Adipose tissue (tissue), 3 donors: ENCODE data around the gene HOXB4. TPM values are rescaled to one million over a fixed set of nuclear protein-coding genes. Genes with fewer than 3 reads are reported as not detected.

Source experiments
- H3K27ac ChIP-seq: one replicate; pipeline ENCODE4 v1.5.1; 2013; ENCODE audit warnings: low read depth, low read length
- WGBS, 3 donors: extraction: QIAGEN DNeasy Blood & Tissue Kit; methylation state at CpG; one replicate each; pipeline ENCODE4 v1.1.7; 2013; 5-methylcytosine and 5-hydroxymethylcytosine counted together
- polyA plus RNA-seq, 3 donors: library from polyadenylated mRNA; stranded (reverse); fragments of 200-250 nt; gene quantifications; one replicate each; pipeline ENCODE4 v1.2.3, GENCODE V29; 2013
- donor health status: healthy with polysubstance abuse.
- donor health status: Bipolar disorder and iron deficiency.
- donor health status: healthy.

The HOXB4 gene
- polyA plus RNA-seq, 3 donors, result 1.1 to 5.4 (median 3.6) TPM

DNA sequence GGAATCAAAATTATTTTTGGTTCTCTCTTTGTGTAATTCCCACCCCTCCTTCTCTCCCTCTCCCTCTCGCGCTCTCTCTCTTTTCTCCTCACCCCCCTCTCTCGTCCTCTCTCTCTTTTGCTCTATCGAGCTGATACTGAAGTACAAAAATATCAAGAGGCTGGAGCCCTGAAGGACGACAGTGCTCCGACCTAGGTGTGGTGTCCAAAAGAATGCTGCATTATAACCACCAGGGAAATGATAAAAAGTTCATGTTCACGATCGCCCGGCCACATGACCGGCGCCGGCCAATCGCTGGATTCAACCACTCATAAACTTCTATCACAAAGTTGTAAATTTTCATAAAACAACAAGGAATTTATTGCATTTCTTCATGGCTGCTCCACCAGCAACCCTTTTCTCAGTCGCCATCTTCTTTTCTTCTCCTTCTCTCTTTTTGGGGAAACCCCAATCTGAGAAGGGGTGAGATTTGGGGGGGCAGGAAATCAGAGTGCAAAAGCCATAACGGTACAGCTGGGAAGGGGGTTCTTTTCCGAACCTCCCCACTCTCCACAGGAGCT lies 26.7 kb upstream of the HOXB4 start, which contains the start of gene HOXB6:
Gene HOXB6, minus strand, starts transcription at position 217 of the 560 bp plus-strand sequence. CDS start 6,836 bp downstream, outside the sequence.
- H3K27ac ChIP-seq, result no peak within 1 kb of the TSS
- WGBS, 3 donors, result 11 to 29% (median 15%) methylated on average over 16 of the region's 16 CpGs

- WGBS, 3 donors, result 6 to 20% (median 19%) methylated on average over 21 of the region's 21 CpGs
- H3K27ac ChIP-seq, result no peak overlapping the region
Observed at GRCh38 chr17:48603959-48604769, 26.0 kb upstream of the HOXB4 start.

- WGBS, 3 donors, result 11 to 41% (median 41%) methylated on average over 35 of the region's 35 CpGs
- H3K27ac ChIP-seq, result no peak overlapping the region
Observed at GRCh38 chr17:48601539-48602425, 23.6 kb upstream of the HOXB4 start.

DNA sequence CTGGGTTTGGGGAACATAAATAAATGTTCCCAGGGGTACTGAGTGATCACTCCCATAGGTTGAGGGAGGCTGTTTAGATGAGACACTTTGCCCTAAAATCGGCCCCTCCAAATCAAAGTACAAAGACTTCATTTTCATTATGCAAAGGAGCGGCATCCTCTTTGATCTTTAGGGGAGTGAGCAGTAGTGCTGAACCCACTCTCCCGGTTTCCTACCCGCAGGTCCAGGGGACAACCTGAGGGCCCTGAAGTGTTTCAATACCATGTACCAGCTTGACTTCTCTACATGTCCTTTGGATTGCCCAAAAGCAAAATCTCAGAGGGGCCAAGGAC lies 23.0 kb upstream of the HOXB4 start:
- WGBS, 3 donors, result 27 to 83% (median 82%) methylated on average over 4 of the region's 4 CpGs

GRCh38 chr17:48600244-48601098 lies 22.3 kb upstream of the HOXB4 start:
- 35 to 78% (median 74%) methylated on average over 17 of the region's 17 CpGs for WGBS, 3 donors
- H3K27ac ChIP-seq, result no peak overlapping the region

More for the DNA sequence above, 23.0 kb upstream of the HOXB4 start:
- no peak overlapping the region for H3K27ac ChIP-seq

- WGBS, 3 donors, result 34 to 82% (median 81%) methylated on average over 5 of the region's 5 CpGs
- H3K27ac ChIP-seq, result no peak overlapping the region
Observed at GRCh38 chr17:48599354-48599753, 21.2 kb upstream of the HOXB4 start.

DNA sequence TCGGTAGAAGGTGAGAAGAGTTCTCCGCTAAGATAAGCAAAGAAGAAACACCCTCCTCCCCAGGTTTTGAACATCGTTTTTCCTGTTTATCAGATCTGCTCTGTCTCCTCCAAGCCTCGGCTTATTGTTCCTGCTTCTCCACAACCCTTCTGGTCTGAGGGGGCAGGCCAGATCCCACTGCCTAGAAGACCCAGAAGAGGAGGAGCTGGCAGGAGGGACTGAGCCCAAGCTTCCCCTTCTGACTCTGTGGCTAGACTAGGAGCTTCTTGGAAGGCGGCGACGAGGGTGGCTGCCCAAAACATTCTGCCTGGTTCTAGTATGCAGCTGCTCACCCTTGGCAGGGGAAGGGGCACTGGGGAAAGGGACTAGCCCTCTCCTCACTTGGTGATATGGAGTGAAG lies 20.6 kb upstream of the HOXB4 start:
- no peak overlapping the region for H3K27ac ChIP-seq
- 21 to 43% (median 35%) methylated on average over 7 of the region's 7 CpGs for WGBS, 3 donors

- H3K27ac ChIP-seq, result no peak overlapping the region
- 1 to 2% (median 1%) methylated on average over 63 to 68 of the region's 68 CpGs for WGBS, 3 donors
Observed at GRCh38 chr17:48597778-48598631, 19.9 kb upstream of the HOXB4 start.

DNA sequence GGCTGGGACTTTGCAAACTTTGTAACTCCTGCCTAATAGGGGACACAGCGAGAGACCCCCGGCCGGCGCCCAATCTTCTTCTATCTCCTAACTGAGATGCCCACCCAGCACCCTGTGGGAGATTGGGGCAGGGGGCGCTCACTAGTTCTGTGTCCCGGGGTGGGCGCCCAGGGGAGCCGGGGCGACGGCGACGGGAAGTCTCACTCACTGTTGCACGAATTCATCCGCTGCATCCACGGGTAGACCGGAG lies 19.3 kb upstream of the HOXB4 start:
- no peak overlapping the region for H3K27ac ChIP-seq
- 1 to 5% (median 3%) methylated on average over 16 of the region's 16 CpGs for WGBS, 3 donors

GRCh38 chr17:48596735-48597527 lies 18.8 kb upstream of the HOXB4 start:
- no peak overlapping the region for H3K27ac ChIP-seq
- WGBS, 3 donors, result 8 to 30% (median 12%) methylated on average over 24 to 26 of the region's 26 CpGs

GRCh38 chr17:48596000-48596734 lies 18.0 kb upstream of the HOXB4 start:
- 14 to 33% (median 25%) methylated on average over 42 to 54 of the region's 54 CpGs for WGBS, 3 donors
- H3K27ac ChIP-seq, result no peak overlapping the region

- 31 to 81% (median 80%) methylated on average over 25 of the region's 25 CpGs for WGBS, 3 donors
- H3K27ac ChIP-seq, result no peak overlapping the region
Observed at GRCh38 chr17:48595278-48595999, 17.3 kb upstream of the HOXB4 start.

GRCh38 chr17:48594538-48595277 lies 16.6 kb upstream of the HOXB4 start:
- WGBS, 3 donors, result 22 to 69% (median 65%) methylated on average over 25 of the region's 25 CpGs
- H3K27ac ChIP-seq, result no peak overlapping the region

GRCh38 chr17:48593840-48594537 lies 15.8 kb upstream of the HOXB4 start:
- no peak overlapping the region for H3K27ac ChIP-seq
- 8 to 11% (median 9%) methylated on average over 35 to 37 of the region's 37 CpGs for WGBS, 3 donors
